ENCODE results near the gene TGFBRAP1. TPM values are rescaled to one million over a fixed set of nuclear protein-coding genes. Genes with fewer than 3 reads are reported as not detected.

Gene TGFBRAP1
- total RNA-seq, 2 donors from 2014 or later = 26.0 to 30.7 TPM

DNA sequence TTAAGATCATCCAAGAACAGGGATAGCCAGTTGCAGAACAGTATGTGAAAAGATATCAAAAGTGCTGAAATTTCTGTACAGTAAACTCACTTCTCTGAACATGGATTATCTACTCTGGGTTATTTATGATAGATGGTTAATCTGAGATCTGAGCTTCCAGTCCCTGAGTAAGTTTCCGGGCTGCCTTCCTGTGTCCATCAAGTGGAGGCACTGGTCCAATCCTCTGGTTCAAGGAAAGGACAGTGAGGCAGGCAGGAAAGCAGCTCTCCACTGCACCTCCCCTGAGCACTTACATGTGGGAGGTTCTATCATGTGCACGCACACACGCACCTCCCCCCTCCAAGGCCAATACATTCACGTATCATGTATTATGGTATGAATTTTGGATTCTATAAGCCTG is 55.5 kb downstream of the TGFBRAP1 start:
- Histone ChIP-seq H3K36me3 (peaks cover 71% of the 10 kb centered on the region), H3K27ac (no peak overlapping the region), H3K4me3 (no peak overlapping the region), H3K9me3 (no peaks in the 10 kb centered on the region), H3K27me3 (replicated peaks; ENCODE audit: insufficient read depth) (no peaks in the 10 kb centered on the region), H3K4me1 (ENCODE audit: control insufficient read depth in 1 of 2, low read depth in 2 of 2) (no peaks in the 10 kb centered on the region)
- DNase-seq (ENCODE audit: low spot score) (no peak), ATAC-seq (ENCODE audit: insufficient number of reproducible peaks, low FRiP score, low read depth) (no peak)
- TF ChIP-seq CTCF (IDR thresholded peaks at IDR 0.05) = no peak

GRCh38 chr2:105272176-105272575 is 57.4 kb downstream of the TGFBRAP1 start:
- ATAC-seq (ENCODE audit: insufficient number of reproducible peaks, low FRiP score, low read depth) (no peak), DNase-seq (ENCODE audit: low spot score) (no peak)

DNA sequence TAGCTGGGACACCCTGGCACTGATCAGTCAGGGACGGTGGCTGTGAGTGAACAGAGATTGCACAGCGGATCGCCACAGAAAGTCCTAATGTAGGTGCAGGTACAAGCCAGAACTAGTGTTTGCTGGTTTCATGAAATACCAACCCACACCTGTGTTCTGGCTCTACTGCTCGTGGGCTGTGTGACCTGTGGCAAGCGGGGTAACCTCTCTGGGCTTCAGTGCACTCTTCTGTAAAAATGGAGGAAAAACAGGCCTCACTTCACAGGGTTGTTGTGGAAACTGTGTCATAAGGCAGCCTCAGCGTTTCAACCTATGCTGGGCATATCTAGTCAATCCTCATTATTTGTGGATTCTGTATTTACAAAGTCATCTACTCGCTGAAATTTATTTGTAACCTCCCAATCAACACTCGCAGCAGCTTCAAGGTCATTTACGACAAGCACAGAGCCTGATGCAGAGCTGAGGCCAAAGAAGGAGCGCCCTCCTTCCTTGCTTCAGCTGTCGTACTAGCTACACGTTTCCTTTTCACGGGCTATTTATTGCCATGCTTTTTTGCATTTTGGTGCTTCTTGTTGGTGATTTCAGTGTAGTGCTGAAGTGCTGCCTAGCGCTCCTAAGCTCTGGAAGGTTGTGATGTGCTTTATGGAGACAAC is 58.0 kb downstream of the TGFBRAP1 start:
- no peak for TF ChIP-seq CTCF (IDR thresholded peaks at IDR 0.05)
- Histone ChIP-seq H3K36me3 (peaks cover 71% of the 10 kb centered on the region), H3K9me3 (no peaks in the 10 kb centered on the region)

More at GRCh38 chr2:105272176-105272575, 57.4 kb downstream of the TGFBRAP1 start:
- TF ChIP-seq CTCF (IDR thresholded peaks at IDR 0.05) = no peak
- Histone ChIP-seq H3K36me3 (peaks cover 72% of the 10 kb centered on the region), H3K4me1 (ENCODE audit: control insufficient read depth in 1 of 2, low read depth in 2 of 2) (no peaks in the 10 kb centered on the region), H3K4me3 (no peak overlapping the region), H3K27me3 (replicated peaks; ENCODE audit: insufficient read depth) (no peaks in the 10 kb centered on the region), H3K27ac (no peak overlapping the region), H3K9me3 (no peaks in the 10 kb centered on the region)

DNA sequence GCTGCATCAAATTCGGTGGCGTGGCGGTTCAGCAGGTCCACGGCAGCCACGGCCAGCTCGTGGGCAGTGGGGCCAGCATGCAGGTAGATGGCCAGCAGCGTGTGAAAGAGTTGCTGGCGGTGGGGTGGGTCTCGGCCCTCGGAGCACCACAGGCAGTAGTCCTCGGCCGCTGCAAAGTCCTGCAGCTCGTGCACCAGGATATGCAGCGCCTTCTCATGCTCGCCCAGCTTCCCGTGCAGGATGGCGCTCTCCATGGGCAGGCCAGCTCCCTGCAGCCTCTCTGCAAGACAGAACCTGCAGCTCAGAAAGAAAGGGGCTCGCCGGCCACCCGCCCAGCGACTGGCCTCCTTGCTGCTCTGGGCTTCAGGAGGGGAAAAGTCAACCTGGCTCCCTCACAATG is 60.1 kb downstream of the TGFBRAP1 start:
- Histone ChIP-seq H3K27ac (no peak overlapping the region), H3K9me3 (no peaks in the 10 kb centered on the region), H3K4me1 (ENCODE audit: control insufficient read depth in 1 of 2, low read depth in 2 of 2) (no peaks in the 10 kb centered on the region), H3K4me3 (no peak overlapping the region), H3K36me3 (peaks cover 66% of the 10 kb centered on the region), H3K27me3 (replicated peaks; ENCODE audit: insufficient read depth) (no peaks in the 10 kb centered on the region)
- no peak for DNase-seq (ENCODE audit: low spot score)
- TF ChIP-seq CTCF (IDR thresholded peaks at IDR 0.05) = no peak
- ATAC-seq (ENCODE audit: insufficient number of reproducible peaks, low FRiP score, low read depth) = no peak

More for the DNA sequence above, 58.0 kb downstream of the TGFBRAP1 start:
- no peak for ATAC-seq (ENCODE audit: insufficient number of reproducible peaks, low FRiP score, low read depth)
- no peak for DNase-seq (ENCODE audit: low spot score)
- Histone ChIP-seq H3K27me3 (replicated peaks; ENCODE audit: insufficient read depth) (no peaks in the 10 kb centered on the region), H3K4me3 (no peak overlapping the region), H3K27ac (no peak overlapping the region), H3K4me1 (ENCODE audit: control insufficient read depth in 1 of 2, low read depth in 2 of 2) (no peaks in the 10 kb centered on the region)

GRCh38 chr2:105262651-105263091 is 66.9 kb downstream of the TGFBRAP1 start:
- Histone ChIP-seq H3K27ac (no peak overlapping the region), H3K36me3 (peaks cover 22% of the 10 kb centered on the region), H3K4me1 (ENCODE audit: control insufficient read depth in 1 of 2, low read depth in 2 of 2) (no peaks in the 10 kb centered on the region), H3K9me3 (no peaks in the 10 kb centered on the region), H3K4me3 (no peak overlapping the region), H3K27me3 (replicated peaks; ENCODE audit: insufficient read depth) (no peaks in the 10 kb centered on the region)
- TF ChIP-seq CTCF (IDR thresholded peaks at IDR 0.05) = no peak
- no peak for ATAC-seq (ENCODE audit: insufficient number of reproducible peaks, low FRiP score, low read depth)
- DNase-seq (ENCODE audit: low spot score) = no peak
